SU-DHL-6 (cell line): ENCODE data around the gene E2F3.

ENCODE experiments used
- CTCF ChIP-seq: fragments of 200-600 bp; sonication (generic); IDR thresholded peaks from one replicate; pipeline ENCODE4 v1.5.1; 2017; ENCODE audit warnings: antibody characterized with exemption, mild to moderate bottlenecking, low read length, moderate library complexity; ENCODE audit not compliant: insufficient read depth, poor library complexity, severe bottlenecking
- EZH2phosphoT487 ChIP-seq: fragments of 200-600 bp; sonication (generic), shearing (Covaris generic); conservative IDR thresholded peaks from 2 replicates; pipeline ENCODE4 v1.6.1; 2018; ENCODE audit warnings: mild to moderate bottlenecking, antibody characterized with exemption, low read length, moderate library complexity, mixed read lengths

GRCh38 chr6:20353134-20353533 is 48.5 kb upstream of the E2F3 start:
- no peak for TF ChIP-seq CTCF
- TF ChIP-seq EZH2phosphoT487: no peak
